Endothelial cell of umbilical vein (primary cell): ENCODE measurements around the gene GLIPR1L2.

ENCODE experiments used
- EZH2 ChIP-seq: IDR thresholded peaks from 2 replicates; pipeline ENCODE4 v1.6.1; 2012; ENCODE audit warnings: borderline replicate concordance, low read depth, mild to moderate bottlenecking, moderate library complexity, low read length, inconsistent platforms; ENCODE audit not compliant: severe bottlenecking
- FOS ChIP-seq: IDR thresholded peaks from 2 replicates; pipeline ENCODE4 v1.6.1; 2011; ENCODE audit warnings: mild to moderate bottlenecking, low read length, moderate library complexity, borderline replicate concordance; ENCODE audit not compliant: insufficient read depth
- GATA2 ChIP-seq: IDR thresholded peaks from 2 replicates; pipeline ENCODE4 v1.7.0; 2011; ENCODE audit warnings: low read depth, mild to moderate bottlenecking, moderate library complexity, mixed read lengths, low read length; ENCODE audit not compliant: insufficient read length, insufficient read depth
- JUN ChIP-seq: IDR thresholded peaks from 2 replicates; pipeline ENCODE4 v1.6.1; 2011; ENCODE audit warnings: borderline replicate concordance, low read depth; ENCODE audit not compliant: insufficient read length, insufficient read depth
- MYC ChIP-seq: IDR thresholded peaks from one replicate; pipeline ENCODE4 v1.6.1; 2011; ENCODE audit warnings: mild to moderate bottlenecking, low read depth, low read length
- POLR2A ChIP-seq: IDR thresholded peaks from 2 replicates; pipeline ENCODE4 v1.6.1; 2012; ENCODE audit warnings: low read depth, mild to moderate bottlenecking, control low read depth, low read length
- POLR2AphosphoS5 ChIP-seq: IDR thresholded peaks from 2 replicates; pipeline ENCODE4 v1.6.1; 2012; ENCODE audit warnings: low read depth, mild to moderate bottlenecking, control low read depth, low read length, moderate library complexity; ENCODE audit not compliant: insufficient read depth
- TF ChIP-seq, protein P1 (sequence below), 2 donors: IDR thresholded peaks; 1 replicate in 1 of 2; 2 replicates in 1 of 2; pipeline ENCODE4 v1.5.1; 2011; ENCODE audit warnings: low read length in 2 of 2, mild to moderate bottlenecking in 2 of 2, moderate library complexity in 2 of 2, control low read depth in 1 of 2, inconsistent platforms in 1 of 2, low read depth in 1 of 2; ENCODE audit not compliant: insufficient read depth in 1 of 2; ENCODE audit errors: extremely low read depth in 1 of 2
- TF ChIP-seq, protein P2 (sequence below): IDR thresholded peaks from 2 replicates; pipeline ENCODE4 v1.6.1; 2011; ENCODE audit not compliant: insufficient read depth, insufficient read length

DNA sequence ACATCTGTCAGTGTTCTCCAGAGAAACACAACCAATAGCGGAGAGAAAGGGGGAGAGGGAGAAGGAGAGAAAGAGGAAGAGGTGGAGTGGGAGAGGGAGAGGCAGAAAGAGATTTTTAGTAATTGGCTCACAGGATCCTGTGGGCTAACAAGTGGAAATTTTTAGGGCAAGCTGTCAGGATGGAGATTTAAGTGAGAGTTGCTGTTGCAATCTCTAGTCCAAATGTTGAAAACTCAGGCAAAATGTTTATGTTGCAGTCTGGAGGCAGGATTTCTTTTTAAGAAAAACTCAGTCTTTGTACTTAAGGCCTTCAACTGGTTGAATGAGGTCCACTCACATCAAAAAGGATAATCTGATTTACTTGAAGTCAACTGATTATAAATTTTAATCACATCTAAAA is 12.5 kb upstream of the GLIPR1L2 start:
- TF ChIP-seq EZH2, result no peak
- no peak for TF ChIP-seq POLR2A
- TF ChIP-seq, protein P1, sequence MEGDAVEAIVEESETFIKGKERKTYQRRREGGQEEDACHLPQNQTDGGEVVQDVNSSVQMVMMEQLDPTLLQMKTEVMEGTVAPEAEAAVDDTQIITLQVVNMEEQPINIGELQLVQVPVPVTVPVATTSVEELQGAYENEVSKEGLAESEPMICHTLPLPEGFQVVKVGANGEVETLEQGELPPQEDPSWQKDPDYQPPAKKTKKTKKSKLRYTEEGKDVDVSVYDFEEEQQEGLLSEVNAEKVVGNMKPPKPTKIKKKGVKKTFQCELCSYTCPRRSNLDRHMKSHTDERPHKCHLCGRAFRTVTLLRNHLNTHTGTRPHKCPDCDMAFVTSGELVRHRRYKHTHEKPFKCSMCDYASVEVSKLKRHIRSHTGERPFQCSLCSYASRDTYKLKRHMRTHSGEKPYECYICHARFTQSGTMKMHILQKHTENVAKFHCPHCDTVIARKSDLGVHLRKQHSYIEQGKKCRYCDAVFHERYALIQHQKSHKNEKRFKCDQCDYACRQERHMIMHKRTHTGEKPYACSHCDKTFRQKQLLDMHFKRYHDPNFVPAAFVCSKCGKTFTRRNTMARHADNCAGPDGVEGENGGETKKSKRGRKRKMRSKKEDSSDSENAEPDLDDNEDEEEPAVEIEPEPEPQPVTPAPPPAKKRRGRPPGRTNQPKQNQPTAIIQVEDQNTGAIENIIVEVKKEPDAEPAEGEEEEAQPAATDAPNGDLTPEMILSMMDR (IDR thresholded peaks at IDR 0.05; ENCODE audit: extremely low read depth in 1 of 2, insufficient read depth in 1 of 2, low read depth in 1 of 2, low read length in 2 of 2), result no peak
- no peak for TF ChIP-seq FOS
- TF ChIP-seq, protein P2, sequence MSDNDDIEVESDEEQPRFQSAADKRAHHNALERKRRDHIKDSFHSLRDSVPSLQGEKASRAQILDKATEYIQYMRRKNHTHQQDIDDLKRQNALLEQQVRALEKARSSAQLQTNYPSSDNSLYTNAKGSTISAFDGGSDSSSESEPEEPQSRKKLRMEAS, result no peak
- TF ChIP-seq POLR2AphosphoS5, result no peak
- TF ChIP-seq MYC, result no peak
- TF ChIP-seq JUN, result no peak
- no peak for TF ChIP-seq GATA2
